ENCODE data around the gene ENTPD8. TPM values are rescaled to one million over a fixed set of nuclear protein-coding genes. Genes with fewer than 3 reads are reported as not detected.

Gene ENTPD8
- total and polyA plus RNA-seq, 2 of the 13 experiments (the other 11 are each of a cell fraction or from before 2014, with no cell fraction given) = 0.26 to 0.44 TPM

DNA sequence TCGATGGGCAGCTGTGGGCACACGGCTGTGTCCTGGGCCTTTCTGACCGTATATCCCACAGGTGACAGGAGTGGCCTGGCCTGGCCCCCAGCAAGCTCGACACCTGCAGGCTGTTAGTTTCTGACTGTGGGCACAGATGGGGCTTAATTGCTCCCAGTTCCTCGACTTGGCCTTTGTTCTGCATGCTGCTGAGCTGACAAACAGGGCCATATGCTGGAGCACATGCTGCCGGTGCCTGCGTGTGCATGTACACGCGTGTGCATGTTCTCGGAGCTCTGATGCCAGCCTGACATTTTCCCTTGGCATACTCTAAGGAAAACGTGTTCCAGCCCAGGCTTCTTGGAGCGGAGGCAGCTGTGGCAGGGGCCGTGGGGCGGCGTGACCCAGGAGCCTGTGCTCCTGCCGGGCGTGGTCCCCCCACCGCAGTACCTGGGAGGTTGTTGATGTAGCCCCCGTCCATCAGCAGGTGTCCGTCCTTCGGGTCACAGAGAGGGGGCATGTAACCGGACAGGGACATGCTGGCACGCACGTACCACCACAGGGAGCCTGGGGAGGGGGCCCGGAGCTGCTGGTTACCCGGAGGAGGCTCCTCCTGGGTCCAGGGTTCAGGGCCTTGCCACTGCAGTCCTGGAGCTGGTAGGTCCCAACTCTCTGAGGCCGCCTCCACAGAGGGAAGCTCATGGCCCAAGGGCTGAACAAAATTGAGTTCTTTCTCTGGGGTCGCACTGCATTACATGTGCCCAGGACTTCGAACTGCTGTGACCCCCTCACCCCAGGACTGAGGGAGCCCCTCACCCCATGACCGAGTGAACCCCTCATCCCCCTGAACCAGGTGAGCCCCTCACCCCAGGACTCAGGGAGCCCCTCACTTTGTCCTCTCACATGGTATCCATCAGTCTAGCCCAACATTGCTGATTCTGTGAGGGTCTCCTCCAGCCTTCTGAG lies 22.1 kb upstream of the ENTPD8 start (continued):
- TF ChIP-seq, protein P1, sequence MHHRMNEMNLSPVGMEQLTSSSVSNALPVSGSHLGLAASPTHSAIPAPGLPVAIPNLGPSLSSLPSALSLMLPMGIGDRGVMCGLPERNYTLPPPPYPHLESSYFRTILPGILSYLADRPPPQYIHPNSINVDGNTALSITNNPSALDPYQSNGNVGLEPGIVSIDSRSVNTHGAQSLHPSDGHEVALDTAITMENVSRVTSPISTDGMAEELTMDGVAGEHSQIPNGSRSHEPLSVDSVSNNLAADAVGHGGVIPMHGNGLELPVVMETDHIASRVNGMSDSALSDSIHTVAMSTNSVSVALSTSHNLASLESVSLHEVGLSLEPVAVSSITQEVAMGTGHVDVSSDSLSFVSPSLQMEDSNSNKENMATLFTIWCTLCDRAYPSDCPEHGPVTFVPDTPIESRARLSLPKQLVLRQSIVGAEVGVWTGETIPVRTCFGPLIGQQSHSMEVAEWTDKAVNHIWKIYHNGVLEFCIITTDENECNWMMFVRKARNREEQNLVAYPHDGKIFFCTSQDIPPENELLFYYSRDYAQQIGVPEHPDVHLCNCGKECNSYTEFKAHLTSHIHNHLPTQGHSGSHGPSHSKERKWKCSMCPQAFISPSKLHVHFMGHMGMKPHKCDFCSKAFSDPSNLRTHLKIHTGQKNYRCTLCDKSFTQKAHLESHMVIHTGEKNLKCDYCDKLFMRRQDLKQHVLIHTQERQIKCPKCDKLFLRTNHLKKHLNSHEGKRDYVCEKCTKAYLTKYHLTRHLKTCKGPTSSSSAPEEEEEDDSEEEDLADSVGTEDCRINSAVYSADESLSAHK (CRISPR knock-in tag; IDR thresholded peaks at IDR 0.05; ENCODE audit: borderline replicate concordance) = 0 out of 2 replicates have a peak, but pooled peaks have one; percentile 30
- TF ChIP-seq RORA (CRISPR knock-in tag; IDR thresholded peaks at IDR 0.05) (no peak), MZF1 (CRISPR knock-in tag; IDR thresholded peaks at IDR 0.05; ENCODE audit: borderline replicate concordance) (no peak), YEATS2 (CRISPR knock-in tag; IDR thresholded peaks at IDR 0.05; ENCODE audit: borderline replicate concordance) (0 out of 2 replicates have a peak, but pooled peaks have one; percentile 22), KLF6 (CRISPR knock-in tag; IDR thresholded peaks at IDR 0.05) (no peak), RXRB (CRISPR knock-in tag; IDR thresholded peaks at IDR 0.05; ENCODE audit: borderline replicate concordance) (peak; percentile 69; the same call in 1 of the 2 replicates), ARNT (IDR thresholded peaks at IDR 0.05) (no peak), KDM3A (CRISPR knock-in tag; IDR thresholded peaks at IDR 0.05; ENCODE audit: low read depth) (no peak), ZNF335 (CRISPR knock-in tag; IDR thresholded peaks at IDR 0.05) (0 out of 2 replicates have a peak, but pooled peaks have one; percentile 53), ZSCAN30 (CRISPR knock-in tag; IDR thresholded peaks at IDR 0.05) (no peak), ZNF615 (CRISPR knock-in tag; IDR thresholded peaks at IDR 0.05; ENCODE audit: borderline replicate concordance) (no peak), ZNF329 (CRISPR knock-in tag; IDR thresholded peaks at IDR 0.05; ENCODE audit: low read depth) (peak; percentile 42; the same call in 1 of the 2 replicates), NONO (IDR thresholded peaks at IDR 0.05) (no peak), NONO (CRISPR knock-in tag; conservative IDR thresholded peaks at IDR 0.05) (peak; percentile 73), ZZZ3 (CRISPR knock-in tag; IDR thresholded peaks at IDR 0.05; ENCODE audit: borderline replicate concordance) (no peak), SKI (IDR thresholded peaks at IDR 0.05; ENCODE audit: partially characterized antibody) (no peak)
- TF ChIP-seq, protein P2, sequence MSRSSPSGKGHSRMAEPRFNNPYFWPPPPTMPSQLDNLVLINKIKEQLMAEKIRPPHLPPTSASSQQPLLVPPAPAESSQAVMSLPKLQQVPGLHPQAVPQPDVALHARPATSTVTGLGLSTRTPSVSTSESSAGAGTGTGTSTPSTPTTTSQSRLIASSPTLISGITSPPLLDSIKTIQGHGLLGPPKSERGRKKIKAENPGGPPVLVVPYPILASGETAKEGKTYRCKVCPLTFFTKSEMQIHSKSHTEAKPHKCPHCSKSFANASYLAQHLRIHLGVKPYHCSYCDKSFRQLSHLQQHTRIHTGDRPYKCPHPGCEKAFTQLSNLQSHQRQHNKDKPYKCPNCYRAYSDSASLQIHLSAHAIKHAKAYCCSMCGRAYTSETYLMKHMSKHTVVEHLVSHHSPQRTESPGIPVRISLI (CRISPR knock-in tag; IDR thresholded peaks at IDR 0.05; ENCODE audit: borderline replicate concordance) = 0 out of 2 replicates have a peak, but pooled peaks have one; percentile 40
- TF ChIP-seq, protein P3, sequence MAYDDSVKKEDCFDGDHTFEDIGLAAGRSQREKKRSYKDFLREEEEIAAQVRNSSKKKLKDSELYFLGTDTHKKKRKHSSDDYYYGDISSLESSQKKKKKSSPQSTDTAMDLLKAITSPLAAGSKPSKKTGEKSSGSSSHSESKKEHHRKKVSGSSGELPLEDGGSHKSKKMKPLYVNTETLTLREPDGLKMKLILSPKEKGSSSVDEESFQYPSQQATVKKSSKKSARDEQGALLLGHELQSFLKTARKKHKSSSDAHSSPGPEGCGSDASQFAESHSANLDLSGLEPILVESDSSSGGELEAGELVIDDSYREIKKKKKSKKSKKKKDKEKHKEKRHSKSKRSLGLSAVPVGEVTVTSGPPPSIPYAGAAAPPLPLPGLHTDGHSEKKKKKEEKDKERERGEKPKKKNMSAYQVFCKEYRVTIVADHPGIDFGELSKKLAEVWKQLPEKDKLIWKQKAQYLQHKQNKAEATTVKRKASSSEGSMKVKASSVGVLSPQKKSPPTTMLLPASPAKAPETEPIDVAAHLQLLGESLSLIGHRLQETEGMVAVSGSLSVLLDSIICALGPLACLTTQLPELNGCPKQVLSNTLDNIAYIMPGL (CRISPR knock-in tag; IDR thresholded peaks at IDR 0.05; ENCODE audit: borderline replicate concordance in 1 of 2, low read depth in 1 of 2) = peak; percentile 29 to 60; a peak in 2 of 4 replicates
- TF ChIP-seq, protein P4, sequence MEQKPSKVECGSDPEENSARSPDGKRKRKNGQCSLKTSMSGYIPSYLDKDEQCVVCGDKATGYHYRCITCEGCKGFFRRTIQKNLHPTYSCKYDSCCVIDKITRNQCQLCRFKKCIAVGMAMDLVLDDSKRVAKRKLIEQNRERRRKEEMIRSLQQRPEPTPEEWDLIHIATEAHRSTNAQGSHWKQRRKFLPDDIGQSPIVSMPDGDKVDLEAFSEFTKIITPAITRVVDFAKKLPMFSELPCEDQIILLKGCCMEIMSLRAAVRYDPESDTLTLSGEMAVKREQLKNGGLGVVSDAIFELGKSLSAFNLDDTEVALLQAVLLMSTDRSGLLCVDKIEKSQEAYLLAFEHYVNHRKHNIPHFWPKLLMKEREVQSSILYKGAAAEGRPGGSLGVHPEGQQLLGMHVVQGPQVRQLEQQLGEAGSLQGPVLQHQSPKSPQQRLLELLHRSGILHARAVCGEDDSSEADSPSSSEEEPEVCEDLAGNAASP (CRISPR knock-in tag; IDR thresholded peaks at IDR 0.05; ENCODE audit: borderline replicate concordance) = no peak
- TF ChIP-seq, protein P5, sequence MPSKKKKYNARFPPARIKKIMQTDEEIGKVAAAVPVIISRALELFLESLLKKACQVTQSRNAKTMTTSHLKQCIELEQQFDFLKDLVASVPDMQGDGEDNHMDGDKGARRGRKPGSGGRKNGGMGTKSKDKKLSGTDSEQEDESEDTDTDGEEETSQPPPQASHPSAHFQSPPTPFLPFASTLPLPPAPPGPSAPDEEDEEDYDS (CRISPR knock-in tag; IDR thresholded peaks at IDR 0.05) = peak; percentile 60; the same call in 1 of the 2 replicates
